CD14-positive monocyte (primary cell): ENCODE data around the gene GADD45GIP1. TPM values are rescaled to one million over a fixed set of nuclear protein-coding genes. Genes with fewer than 3 reads are reported as not detected.
"Not testable (repeated sequence)": the region's sequence is repeated elsewhere in the genome, so short reads cannot be mapped to it uniquely, and the experiment has no call there.

Source experiments
- DNase-seq, 3 donors: peaks; one replicate each; pipeline ENCODE4 v3.0.0-alpha.2; 2011 to 2022
- H2AFZ ChIP-seq: 2 replicates; pipeline ENCODE4 v1.6.0; 2012; ENCODE audit warnings: mild to moderate bottlenecking, low read depth, low read length, inconsistent platforms; ENCODE audit not compliant: insufficient read depth, poor library complexity, severe bottlenecking
- H3K27ac ChIP-seq, 2 donors: 1 replicate in 1 of 2; 2 replicates in 1 of 2; pipeline ENCODE4 v1.5.1; 2012 to 2013; ENCODE audit warnings: low read length in 2 of 2, control low read depth in 1 of 2, inconsistent platforms in 1 of 2, low read depth in 1 of 2, mild to moderate bottlenecking in 1 of 2
- H3K27me3 ChIP-seq, 2 donors: one replicate each; pipeline versions ENCODE4 v1.6.0 to v1.6.1; 2011 to 2013; ENCODE audit warnings: low read length in 2 of 2; ENCODE audit not compliant: control insufficient read depth in 2 of 2, insufficient read depth in 2 of 2
- H3K36me3 ChIP-seq, 2 donors: replicated peaks in 1 of 2; 1 replicate in 1 of 2; 2 replicates in 1 of 2; pipeline versions ENCODE4 v1.5.1 to v1.6.1; 2012 to 2013; ENCODE audit warnings: low read length in 2 of 2, control low read depth in 1 of 2, inconsistent platforms in 1 of 2, mild to moderate bottlenecking in 1 of 2; ENCODE audit not compliant: insufficient read depth in 2 of 2, control insufficient read depth in 1 of 2
- H3K4me1 ChIP-seq, 2 donors: 1 replicate in 1 of 2; 2 replicates in 1 of 2; pipeline versions ENCODE4 v1.5.1 to v1.6.1; 2012 to 2013; ENCODE audit warnings: low read length in 2 of 2, control low read depth in 1 of 2, inconsistent platforms in 1 of 2, mild to moderate bottlenecking in 1 of 2, moderate library complexity in 1 of 2; ENCODE audit not compliant: insufficient read depth in 2 of 2, control insufficient read depth in 1 of 2
- H3K4me2 ChIP-seq: replicated peaks from 2 replicates; pipeline ENCODE3; 2012; ENCODE audit warnings: low read length, moderate library complexity, mild to moderate bottlenecking; ENCODE audit not compliant: poor library complexity, severe bottlenecking; ENCODE audit errors: extremely low read depth
- H3K4me3 ChIP-seq, 3 experiments: fragments of 200-600 bp in 1 of 3; sonication (generic) in 1 of 3; replicated peaks in 1 of 3; 1 replicate in 2 of 3; 2 replicates in 1 of 3; pipeline ENCODE4 v1.5.1; 2011 to 2013; ENCODE audit warnings: low read length in 3 of 3, mild to moderate bottlenecking in 3 of 3, control low read depth in 2 of 3, low read depth in 2 of 3, inconsistent platforms in 1 of 3, moderate library complexity in 1 of 3
- H3K79me2 ChIP-seq: 2 replicates; pipeline ENCODE4 v1.6.0; 2012; ENCODE audit warnings: mild to moderate bottlenecking, control low read depth, inconsistent platforms, low read length, moderate library complexity; ENCODE audit not compliant: insufficient read depth
- H3K9ac ChIP-seq: 2 replicates; pipeline ENCODE4 v1.6.0; 2017; ENCODE audit warnings: low read length, mild to moderate bottlenecking; ENCODE audit not compliant: insufficient read depth, poor library complexity, severe bottlenecking
- H3K9me3 ChIP-seq, 2 donors: replicated peaks in 1 of 2; 1 replicate in 1 of 2; 2 replicates in 1 of 2; pipeline versions ENCODE4 v1.5.1 to v1.6.1; 2012 to 2013; ENCODE audit warnings: low read length in 2 of 2, control low read depth in 1 of 2; ENCODE audit not compliant: control insufficient read depth in 1 of 2, insufficient read depth in 1 of 2
- H4K20me1 ChIP-seq: 2 replicates; pipeline ENCODE4 v1.6.0; 2012; ENCODE audit warnings: mild to moderate bottlenecking, low read length, control low read depth, moderate library complexity; ENCODE audit not compliant: insufficient read depth
- H3K27ac Mint-ChIP-seq, 7 donors: one replicate each; pipeline ENCODE4 v1.8.0; 2020; ENCODE audit warnings: mild to moderate bottlenecking in 7 of 7, mixed read lengths in 7 of 7, moderate library complexity in 6 of 7, inconsistent platforms in 2 of 7
- H3K27me3 Mint-ChIP-seq, 3 donors: one replicate each; pipeline ENCODE4 v1.8.0; 2021 to 2022; ENCODE audit warnings: low read depth in 3 of 3, mild to moderate bottlenecking in 3 of 3, mixed read lengths in 3 of 3, moderate library complexity in 3 of 3, inconsistent platforms in 1 of 3
- H3K36me3 Mint-ChIP-seq, 2 donors: one replicate each; pipeline ENCODE4 v1.8.0; 2020; ENCODE audit warnings: mixed read lengths in 2 of 2, inconsistent platforms in 1 of 2, mild to moderate bottlenecking in 1 of 2
- H3K4me1 Mint-ChIP-seq: one replicate; pipeline ENCODE4 v1.8.0; 2020; ENCODE audit warnings: mild to moderate bottlenecking, mixed read lengths
- H3K4me3 Mint-ChIP-seq, 2 donors: one replicate each; pipeline ENCODE4 v1.8.0; 2020; ENCODE audit warnings: mild to moderate bottlenecking in 2 of 2, mixed read lengths in 2 of 2, moderate library complexity in 1 of 2
- H3K9me3 Mint-ChIP-seq, 7 donors: one replicate each; pipeline ENCODE4 v1.8.0; 2020 to 2022; ENCODE audit warnings: mixed read lengths in 7 of 7, mild to moderate bottlenecking in 6 of 7, moderate library complexity in 6 of 7, inconsistent platforms in 2 of 7
- WGBS: methylation state at CpG from one replicate; pipeline ENCODE4 v1.1.5; 2013; ENCODE audit warnings: missing lambda C conversion rate; ENCODE audit not compliant: insufficient coverage; 5-methylcytosine and 5-hydroxymethylcytosine counted together
- intact Hi-C, 2 donors: fragments of 100-400 bp; cut with micrococcal nuclease; formaldehyde crosslinking; loops; one replicate each; pipeline versions ENCODE4 v1.15.0 to v1.15.1; 2023
- polyA plus RNA-seq, 3 donors: library from polyadenylated mRNA; depleted of rRNA in 1 of 3; unstranded in 2 of 3; stranded (reverse) in 1 of 3; fragments of 300-500 nt in 2 of 3; fragments of >200 nt in 1 of 3; fragmentation: Illumina TruSeq in 2 of 3; gene quantifications; 1 replicate in 2 of 3; 2 replicates in 1 of 3; pipeline ENCODE4 v1.2.3, GENCODE V29; 2012 to 2021
- TF ChIP-seq, protein P1 (sequence below): fragments of 200-600 bp; IDR thresholded peaks from one replicate; pipeline ENCODE4 v1.8.0; 2022; ENCODE audit warnings: antibody characterized with exemption, mild to moderate bottlenecking

GADD45GIP1 gene
- polyA plus RNA-seq, 3 donors, result 8.3 to 42.4 (median 31.6) TPM

DNA sequence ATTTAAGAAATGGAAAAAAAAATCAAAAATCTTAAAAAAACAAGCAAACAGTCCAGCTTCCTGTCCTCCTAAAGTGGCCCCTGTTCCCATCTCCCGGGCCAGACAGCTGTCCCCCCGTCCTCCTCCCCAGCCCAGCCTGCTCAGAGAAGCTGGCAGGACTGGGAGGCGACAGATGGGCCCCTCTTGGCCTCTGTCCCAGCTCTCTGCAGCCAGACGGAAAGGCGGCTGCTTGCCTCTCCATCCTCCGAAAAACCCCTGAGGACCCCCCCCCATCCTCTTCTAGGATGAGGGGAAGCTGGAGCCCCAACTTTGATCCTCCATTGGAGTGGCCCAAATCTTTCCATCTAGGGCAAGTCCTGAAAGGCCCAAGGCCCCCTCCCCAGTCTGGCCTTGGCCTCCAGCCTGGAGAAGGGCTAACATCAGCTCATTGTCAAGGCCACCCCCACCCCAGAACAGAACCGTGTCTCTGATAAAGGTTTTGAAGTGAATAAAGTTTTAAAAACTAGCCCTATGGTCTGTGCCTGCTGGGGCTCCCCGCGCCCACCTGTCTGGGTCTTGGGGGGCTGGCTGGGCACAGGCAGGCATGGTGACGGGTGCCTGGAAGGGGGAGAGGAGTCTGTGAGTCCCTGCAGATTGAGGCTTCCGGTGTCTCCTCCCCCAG is 3.8 kb downstream of the GADD45GIP1 start:
- DNase-seq, result peak in 2 of 3 donors; percentile 15 to 48
- intact Hi-C loops, result no loop called here
- Histone ChIP-seq H3K27ac (peak overlapping the region; percentile 83 to 93), H3K4me1 (peaks cover 38 to 61% of the 10 kb centered on the region in 2 donors), H3K4me3 (no peak overlapping the region), H3K9ac (peak overlapping the region; percentile 66), H2AFZ (no peak overlapping the region), H3K79me2 (peaks cover 59% of the 10 kb centered on the region), H3K36me3 (peaks cover 40 to 62% of the 10 kb centered on the region in 2 donors), H3K9me3 (no peaks in the 10 kb centered on the region), H3K27me3 (no peaks in the 10 kb centered on the region), H4K20me1 (no peaks in the 10 kb centered on the region), H3K4me2 (peak overlapping the region; percentile 14)
- peak overlapping the region; percentile 70 to 96 (median 90) for H3K27ac Mint-ChIP-seq
- peaks cover 43 to 62% of the 10 kb centered on the region in 2 donors for H3K36me3 Mint-ChIP-seq
- no peak overlapping the region for H3K4me3 Mint-ChIP-seq
- H3K27me3 Mint-ChIP-seq, result peaks cover 0 to 1% (median 0%) of the 10 kb centered on the region in 3 donors
- TF ChIP-seq, protein P1, sequence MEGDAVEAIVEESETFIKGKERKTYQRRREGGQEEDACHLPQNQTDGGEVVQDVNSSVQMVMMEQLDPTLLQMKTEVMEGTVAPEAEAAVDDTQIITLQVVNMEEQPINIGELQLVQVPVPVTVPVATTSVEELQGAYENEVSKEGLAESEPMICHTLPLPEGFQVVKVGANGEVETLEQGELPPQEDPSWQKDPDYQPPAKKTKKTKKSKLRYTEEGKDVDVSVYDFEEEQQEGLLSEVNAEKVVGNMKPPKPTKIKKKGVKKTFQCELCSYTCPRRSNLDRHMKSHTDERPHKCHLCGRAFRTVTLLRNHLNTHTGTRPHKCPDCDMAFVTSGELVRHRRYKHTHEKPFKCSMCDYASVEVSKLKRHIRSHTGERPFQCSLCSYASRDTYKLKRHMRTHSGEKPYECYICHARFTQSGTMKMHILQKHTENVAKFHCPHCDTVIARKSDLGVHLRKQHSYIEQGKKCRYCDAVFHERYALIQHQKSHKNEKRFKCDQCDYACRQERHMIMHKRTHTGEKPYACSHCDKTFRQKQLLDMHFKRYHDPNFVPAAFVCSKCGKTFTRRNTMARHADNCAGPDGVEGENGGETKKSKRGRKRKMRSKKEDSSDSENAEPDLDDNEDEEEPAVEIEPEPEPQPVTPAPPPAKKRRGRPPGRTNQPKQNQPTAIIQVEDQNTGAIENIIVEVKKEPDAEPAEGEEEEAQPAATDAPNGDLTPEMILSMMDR, result no peak
- H3K4me1 Mint-ChIP-seq, result peaks cover 58% of the 10 kb centered on the region
- H3K9me3 Mint-ChIP-seq, result no peaks in the 10 kb centered on the region
- 56% methylated on average over 6 of the region's 11 CpGs for WGBS

DNA sequence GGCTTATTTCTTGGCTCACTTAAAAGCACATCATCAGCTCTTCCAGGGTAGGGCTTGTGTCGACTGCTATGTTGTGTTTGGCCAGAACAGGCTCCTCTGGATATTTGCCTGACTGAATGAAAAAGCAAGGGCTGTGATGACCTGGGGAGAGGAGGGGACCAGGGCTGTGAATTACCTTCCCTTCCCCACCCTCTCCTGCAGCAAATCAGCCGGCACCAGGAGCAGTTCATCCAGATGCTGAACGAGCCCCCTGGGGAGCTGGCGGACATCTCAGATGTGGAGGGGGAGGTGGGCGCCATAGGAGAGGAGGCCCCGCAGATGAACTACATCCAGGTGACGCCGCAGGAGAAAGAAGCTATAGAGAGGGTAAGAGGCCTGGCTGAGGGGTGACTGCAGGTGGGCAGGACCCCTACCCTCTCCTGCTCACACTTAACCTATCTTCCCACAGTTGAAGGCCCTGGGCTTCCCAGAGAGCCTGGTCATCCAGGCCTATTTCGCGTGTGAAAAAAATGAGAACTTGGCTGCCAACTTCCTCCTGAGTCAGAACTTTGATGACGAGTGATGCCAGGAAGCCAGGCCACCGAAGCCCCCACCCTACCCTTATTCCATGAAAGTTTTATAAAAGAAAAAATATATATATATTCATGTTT is 4.4 kb downstream of the GADD45GIP1 start:
- WGBS, result 88% methylated on average over 3 of the region's 12 CpGs
- H3K27ac Mint-ChIP-seq, result peak overlapping the region; percentile 85 to 96 (median 90)
- no peak overlapping the region for H3K4me3 ChIP-seq
- intact Hi-C loops, result no loop called here
- no peaks in the 10 kb centered on the region for H3K9me3 Mint-ChIP-seq
- H3K79me2 ChIP-seq, result peaks cover 65% of the 10 kb centered on the region
- no peak overlapping the region for H3K4me3 Mint-ChIP-seq
- H3K36me3 Mint-ChIP-seq, result peaks cover 50 to 68% of the 10 kb centered on the region in 2 donors
- H3K27me3 Mint-ChIP-seq, result peaks cover 0 to 1% (median 0%) of the 10 kb centered on the region in 3 donors
- H3K27ac ChIP-seq, result peak overlapping the region; percentile 83 to 93
- no peaks in the 10 kb centered on the region for H4K20me1 ChIP-seq
- H3K36me3 ChIP-seq, result peaks cover 47 to 69% of the 10 kb centered on the region in 2 donors
- H3K27me3 ChIP-seq, result no peaks in the 10 kb centered on the region
- peaks cover 37 to 63% of the 10 kb centered on the region in 2 donors for H3K4me1 ChIP-seq
- no peaks in the 10 kb centered on the region for H3K9me3 ChIP-seq
- TF ChIP-seq, protein P1, result no peak
- H2AFZ ChIP-seq, result no peak overlapping the region
- peak overlapping the region; percentile 66 for H3K9ac ChIP-seq
- DNase-seq, result peak; percentile 84 to 94 (median 92)
- peaks cover 57% of the 10 kb centered on the region for H3K4me1 Mint-ChIP-seq
- no peak overlapping the region for H3K4me2 ChIP-seq

DNA sequence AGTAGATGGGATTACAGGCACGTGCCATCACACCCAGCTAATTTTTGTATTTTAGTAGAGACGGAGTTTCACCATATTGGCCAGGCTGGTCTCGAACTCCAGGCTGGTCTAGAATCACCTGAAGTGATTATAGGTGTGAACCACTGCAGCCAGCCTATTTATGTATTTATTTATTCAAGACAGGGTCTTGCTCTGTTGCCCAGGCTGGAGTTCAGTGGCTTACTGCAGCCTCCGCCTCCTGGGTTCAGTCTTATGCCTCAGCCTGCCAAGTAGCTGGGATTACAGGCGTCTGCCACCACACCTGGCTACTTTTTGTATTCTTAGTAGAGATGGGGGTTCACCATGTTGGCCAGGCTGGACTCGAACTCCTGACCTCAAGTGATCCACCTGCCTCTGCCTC is 5.0 kb downstream of the GADD45GIP1 start:
- H3K36me3 ChIP-seq, result peaks cover 48 to 71% of the 10 kb centered on the region in 2 donors
- H3K27me3 Mint-ChIP-seq, H3K4me2 ChIP-seq: not testable (repeated sequence)

More for the DNA sequence above, 5.0 kb downstream of the GADD45GIP1 start:
- H3K79me2 ChIP-seq, result peaks cover 65% of the 10 kb centered on the region
- H3K4me3 Mint-ChIP-seq, DNase-seq, H3K4me3 ChIP-seq, H3K27me3 ChIP-seq, H3K9me3 Mint-ChIP-seq, H2AFZ ChIP-seq, H3K9me3 ChIP-seq, intact Hi-C loops, H4K20me1 ChIP-seq: not testable (repeated sequence)
- peak overlapping the region; percentile 83 to 93 for H3K27ac ChIP-seq
- Mint-ChIP-seq H3K4me1 (peaks cover 55% of the 10 kb centered on the region), H3K36me3 (peaks cover 51 to 72% of the 10 kb centered on the region in 2 donors), H3K27ac (peak overlapping the region; percentile 85 to 96 (median 90))
- peaks cover 36 to 63% of the 10 kb centered on the region in 2 donors for H3K4me1 ChIP-seq
- 79% methylated on average over 2 of the region's 6 CpGs for WGBS
- H3K9ac ChIP-seq, result peak overlapping the region; percentile 66
